HepG2 (cell line): ENCODE results near the gene STMN1. TPM values are rescaled to one million over a fixed set of nuclear protein-coding genes. Genes with fewer than 3 reads are reported as not detected.

Source experiments
- ATAC-seq: fragments of 200-7000 bp; cut with Tn5 transposase; 3 replicates; pipeline ENCODE4 v1.9.1; 2020; ENCODE audit warnings: mild to moderate bottlenecking, moderate library complexity
- BruUV-seq: library from RNA; stranded (reverse); fragments of 400-500 nt; replicated peaks from 2 replicates; lab custom pipeline; 2021; lab: Mats Ljungman, UMichigan
- CTCF ChIA-PET: fragments of 300-600 bp; formaldehyde crosslinking; extraction: SDS; loops from one replicate; lab custom pipeline; 2021; ENCODE audit warnings: low total read pairs, inconsistent platforms, low intra/inter-chr PET ratio; lab: Yijun Ruan, JAX
- POLR2A ChIA-PET: fragments of 350-600 bp; sonication (Branson Sonifier 250); formaldehyde crosslinking; loops from one replicate; lab custom pipeline; 2020; ENCODE audit warnings: antibody characterized with exemption, inconsistent platforms; lab: Yijun Ruan, JAX
- DNase-seq: peaks from one replicate; pipeline ENCODE4 v3.0.0-alpha.2; 2015; ENCODE audit warnings: low spot score
- FAIRE-seq: peaks from 3 replicates; lab custom pipeline; 2011; peaks lifted over from hg19 to GRCh38; lab: Jason Lieb, UNC
- H2AFZ ChIP-seq: one replicate; pipeline ENCODE4 v1.6.1; 2011; ENCODE audit warnings: low read length, inconsistent platforms
- H3K27ac ChIP-seq: fragments of 300-600 bp; 3 replicates; pipeline ENCODE4 v1.8.0; 2011; ENCODE audit warnings: mixed run types, mild to moderate bottlenecking, mixed read lengths, low read length, inconsistent platforms; ENCODE audit not compliant: insufficient read depth; ENCODE audit errors: extremely low read length
- H3K27me3 ChIP-seq, 2 experiments: fragments of 200-600 bp in 1 of 2; 2 replicates in 1 of 2; 3 replicates in 1 of 2; pipeline versions ENCODE4 v1.6.0 to v1.8.0; 2011; ENCODE audit warnings: low read length in 2 of 2, mild to moderate bottlenecking in 2 of 2, moderate library complexity in 2 of 2, inconsistent platforms in 1 of 2; ENCODE audit not compliant: insufficient read depth in 2 of 2, control insufficient read depth in 1 of 2
- H3K36me3 ChIP-seq, 2 experiments: fragments of 200-600 bp in 1 of 2; replicated peaks in 1 of 2; 2 replicates in 1 of 2; 3 replicates in 1 of 2; pipeline versions ENCODE4 v1.5.1 to v1.8.0; 2011; ENCODE audit warnings: low read length in 2 of 2, inconsistent platforms in 1 of 2; ENCODE audit not compliant: insufficient read depth in 2 of 2, control insufficient read depth in 1 of 2
- H3K4me1 ChIP-seq: 2 replicates; pipeline ENCODE4 v1.5.1; 2012; ENCODE audit warnings: low read length, inconsistent platforms; ENCODE audit not compliant: insufficient read depth
- H3K4me2 ChIP-seq: 2 replicates; pipeline ENCODE4 v1.6.0; 2011; ENCODE audit warnings: low read depth, low read length, inconsistent platforms
- H3K4me3 ChIP-seq, 3 experiments: fragments of 200-600 bp in 1 of 3; sonication (generic), shearing (Covaris generic) in 1 of 3; replicated peaks in 1 of 3; 2 replicates each; pipeline ENCODE4 v1.5.1; 2011 to 2016; ENCODE audit warnings: low read length in 3 of 3, inconsistent platforms in 2 of 3, low read depth in 2 of 3, mild to moderate bottlenecking in 2 of 3, control low read depth in 1 of 3, mixed read lengths in 1 of 3; ENCODE audit not compliant: insufficient read depth in 1 of 3
- H3K79me2 ChIP-seq: one replicate; pipeline ENCODE4 v1.6.1; 2011; ENCODE audit warnings: low read length, inconsistent platforms; ENCODE audit not compliant: insufficient read depth
- H3K9ac ChIP-seq: 2 replicates; pipeline ENCODE4 v1.6.0; 2011; ENCODE audit warnings: mild to moderate bottlenecking, low read depth, low read length, inconsistent platforms; ENCODE audit not compliant: insufficient read depth
- H3K9me3 ChIP-seq: 2 replicates; pipeline ENCODE4 v1.5.1; 2012; ENCODE audit warnings: mild to moderate bottlenecking, low read length
- H4K20me1 ChIP-seq: 2 replicates; pipeline ENCODE4 v1.6.0; 2011; ENCODE audit warnings: inconsistent platforms, mild to moderate bottlenecking, low read length, moderate library complexity; ENCODE audit not compliant: insufficient read depth
- ATF3 ChIP-seq: sonication (generic); formaldehyde crosslinking; IDR thresholded peaks from 2 replicates; pipeline ENCODE4 v1.4.0; 2020; ENCODE audit warnings: missing genetic modification reagents
- DMTF1 ChIP-seq: sonication (generic); formaldehyde crosslinking; IDR thresholded peaks from 2 replicates; pipeline ENCODE4 v1.4.0; 2020; ENCODE audit warnings: mild to moderate bottlenecking, missing genetic modification reagents
- DNMT1 ChIP-seq: sonication (generic); formaldehyde crosslinking; IDR thresholded peaks from 2 replicates; pipeline ENCODE4 v1.5.1; 2020; ENCODE audit warnings: mild to moderate bottlenecking, missing genetic modification reagents
- FOSL1 ChIP-seq: sonication (generic); formaldehyde crosslinking; IDR thresholded peaks from 2 replicates; pipeline ENCODE4 v1.9.0; 2021; ENCODE audit warnings: missing genetic modification reagents, borderline replicate concordance
- JARID2 ChIP-seq: sonication (generic); formaldehyde crosslinking; IDR thresholded peaks from 2 replicates; pipeline ENCODE4 v1.8.1; 2023; ENCODE audit warnings: missing genetic modification reagents, inconsistent platforms; ENCODE audit not compliant: insufficient replicate concordance
- JUNB ChIP-seq: sonication (generic); formaldehyde crosslinking; IDR thresholded peaks from 2 replicates; pipeline ENCODE4 v1.8.0; 2022; ENCODE audit warnings: missing genetic modification reagents, mild to moderate bottlenecking, borderline replicate concordance
- KDM4B ChIP-seq: sonication (generic); formaldehyde crosslinking; IDR thresholded peaks from 2 replicates; pipeline ENCODE4 v1.4.0; 2020; ENCODE audit warnings: missing genetic modification reagents
- NAIF1 ChIP-seq: sonication (generic); formaldehyde crosslinking; IDR thresholded peaks from 2 replicates; pipeline ENCODE4 v1.5.0; 2020; ENCODE audit warnings: mild to moderate bottlenecking, missing genetic modification reagents, borderline replicate concordance
- SOX13 ChIP-seq, 3 experiments: fragments of 450-650 bp in 1 of 3; sonication (generic) in 1 of 3; formaldehyde crosslinking in 1 of 3; IDR thresholded peaks in 2 of 3; conservative IDR thresholded peaks in 1 of 3; 2 replicates each; pipeline versions ENCODE4 v1.5.0 to v1.6.1; 2016 to 2020; ENCODE audit warnings: antibody characterized with exemption in 1 of 3, mild to moderate bottlenecking in 1 of 3, missing compliant biosample characterization in 1 of 3, missing genetic modification reagents in 1 of 3, moderate library complexity in 1 of 3
- ZNF619 ChIP-seq: sonication (generic); formaldehyde crosslinking; IDR thresholded peaks from 2 replicates; pipeline ENCODE4 v1.4.0; 2020; ENCODE audit warnings: mild to moderate bottlenecking, missing genetic modification reagents
- ZNF639 ChIP-seq: conservative IDR thresholded peaks from 2 replicates; pipeline ENCODE4 v1.6.1; 2018; ENCODE audit warnings: missing genetic modification reagents
- ZNF703 ChIP-seq: sonication (generic); formaldehyde crosslinking; IDR thresholded peaks from 2 replicates; pipeline ENCODE4 v1.5.1; 2020; ENCODE audit warnings: missing genetic modification reagents, mild to moderate bottlenecking, moderate library complexity, borderline replicate concordance
- ZNF772 ChIP-seq: sonication (generic); formaldehyde crosslinking; IDR thresholded peaks from 2 replicates; pipeline ENCODE4 v1.5.0; 2020; ENCODE audit warnings: mild to moderate bottlenecking, missing genetic modification reagents
- ZNF850 ChIP-seq: sonication (generic); formaldehyde crosslinking; conservative IDR thresholded peaks from 2 replicates; pipeline ENCODE4 v1.9.0; 2021; ENCODE audit warnings: mild to moderate bottlenecking, missing genetic modification reagents
- ZNF878 ChIP-seq: sonication (generic); formaldehyde crosslinking; IDR thresholded peaks from 2 replicates; pipeline ENCODE4 v1.8.1; 2023; ENCODE audit warnings: mild to moderate bottlenecking, missing genetic modification reagents, moderate library complexity
- WGBS: methylation state at CpG from one replicate; pipeline ENCODE4 v1.1.6; 2017; ENCODE audit warnings: low lambda C conversion rate; 5-methylcytosine and 5-hydroxymethylcytosine counted together
- in situ Hi-C: cut with HindIII; loops from 2 replicates; pipeline ENCODE4 v1.10.0; 2017; ENCODE audit warnings: low pct_unique_long_range_greater_than_20kb; ENCODE audit not compliant: extremely low pct_ligation_motif_present
- intact Hi-C: fragments of 100-400 bp; cut with micrococcal nuclease; formaldehyde crosslinking; loops from one replicate; pipeline ENCODE4 v1.10.0; 2022; ENCODE audit not compliant: unreplicated experiment
- polyA plus RNA-seq, 8 experiments: library from polyadenylated mRNA; depleted of rRNA in 3 of 8; stranded (reverse) in 7 of 8; unstranded in 1 of 8; fragments of >200 nt; fragmentation: Illumina TruSeq in 4 of 8; extraction: Trizol in 4 of 8; gene quantifications; 2 replicates each; pipeline versions ENCODE4 v1.2.1 to v1.2.3, GENCODE V29; 2011 to 2016; ENCODE audit warnings: low read depth in 4 of 8, missing spikeins in 1 of 8, mixed read lengths in 1 of 8; ENCODE audit not compliant: insufficient read depth in 1 of 8
- total RNA-seq, 5 experiments: library from RNA; depleted of rRNA; stranded (reverse); fragments of >200 nt; fragmentation: Illumina TruSeq; extraction: Trizol; gene quantifications; 2 replicates each; pipeline ENCODE4 v1.2.3, GENCODE V29; 2016; ENCODE audit warnings: low read depth in 1 of 5
- TF ChIP-seq, protein P1 (sequence below): sonication (generic); formaldehyde crosslinking; IDR thresholded peaks from 2 replicates; pipeline ENCODE4 v1.5.0; 2020; ENCODE audit warnings: mild to moderate bottlenecking, missing genetic modification reagents, borderline replicate concordance
- TF ChIP-seq, protein P2 (sequence below): sonication (generic); IDR thresholded peaks from 2 replicates; pipeline ENCODE4 v1.6.1; 2016; ENCODE audit warnings: low read depth, borderline replicate concordance

The STMN1 gene
- total and polyA plus RNA-seq, 2 of the 13 experiments (the other 11 are each of a cell fraction or from before 2014, with no cell fraction given), result 45.9 to 409 TPM

GRCh38 chr1:25954282-25954938, 48.2 kb upstream of the STMN1 start:
- no TSS peak for BruUV-seq
- TF ChIP-seq FOSL1 (CRISPR knock-in tag) (no peak), ZNF878 (CRISPR knock-in tag) (no peak), ZNF850 (CRISPR knock-in tag) (no peak), DMTF1 (CRISPR knock-in tag) (no peak), ZNF619 (CRISPR knock-in tag) (no peak), JARID2 (no peak), JUNB (CRISPR knock-in tag) (no peak), DNMT1 (CRISPR knock-in tag) (no peak), ATF3 (CRISPR knock-in tag) (no peak), ZNF772 (no peak), KDM4B (CRISPR knock-in tag) (no peak), SOX13 (IDR thresholded peaks at IDR 0.05) (no peak), SOX13 (CRISPR knock-in tag; conservative IDR thresholded peaks at IDR 0.05 in 1 of 2, IDR thresholded peaks at IDR 0.05 in 1 of 2) (no peak), ZNF639 (CRISPR knock-in tag) (no peak), ZNF703 (CRISPR knock-in tag) (no peak), NAIF1 (CRISPR knock-in tag) (no peak)
- TF ChIP-seq, protein P1, sequence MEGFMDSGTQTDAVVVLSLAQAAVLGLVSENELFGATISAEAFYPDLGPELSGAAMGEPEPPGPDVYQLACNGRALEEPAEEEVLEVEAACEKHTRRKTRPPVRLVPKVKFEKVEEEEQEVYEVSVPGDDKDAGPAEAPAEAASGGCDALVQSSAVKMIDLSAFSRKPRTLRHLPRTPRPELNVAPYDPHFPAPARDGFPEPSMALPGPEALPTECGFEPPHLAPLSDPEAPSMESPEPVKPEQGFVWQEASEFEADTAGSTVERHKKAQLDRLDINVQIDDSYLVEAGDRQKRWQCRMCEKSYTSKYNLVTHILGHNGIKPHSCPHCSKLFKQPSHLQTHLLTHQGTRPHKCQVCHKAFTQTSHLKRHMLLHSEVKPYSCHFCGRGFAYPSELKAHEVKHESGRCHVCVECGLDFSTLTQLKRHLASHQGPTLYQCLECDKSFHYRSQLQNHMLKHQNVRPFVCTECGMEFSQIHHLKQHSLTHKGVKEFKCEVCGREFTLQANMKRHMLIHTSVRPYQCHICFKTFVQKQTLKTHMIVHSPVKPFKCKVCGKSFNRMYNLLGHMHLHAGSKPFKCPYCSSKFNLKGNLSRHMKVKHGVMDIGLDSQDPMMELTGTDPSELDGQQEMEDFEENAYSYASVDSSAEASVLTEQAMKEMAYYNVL (CRISPR knock-in tag), result no peak
- TF ChIP-seq, protein P2, sequence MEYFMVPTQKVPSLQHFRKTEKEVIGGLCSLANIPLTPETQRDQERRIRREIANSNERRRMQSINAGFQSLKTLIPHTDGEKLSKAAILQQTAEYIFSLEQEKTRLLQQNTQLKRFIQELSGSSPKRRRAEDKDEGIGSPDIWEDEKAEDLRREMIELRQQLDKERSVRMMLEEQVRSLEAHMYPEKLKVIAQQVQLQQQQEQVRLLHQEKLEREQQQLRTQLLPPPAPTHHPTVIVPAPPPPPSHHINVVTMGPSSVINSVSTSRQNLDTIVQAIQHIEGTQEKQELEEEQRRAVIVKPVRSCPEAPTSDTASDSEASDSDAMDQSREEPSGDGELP, result no peak

More at GRCh38 chr1:25954282-25954938, 48.2 kb upstream of the STMN1 start:
- Histone ChIP-seq H3K9me3 (no peaks in the 10 kb centered on the region), H3K27me3 (no peaks in the 10 kb centered on the region), H3K36me3 (0 out of 5 replicates have a peak, but pooled peaks cover 0 to 11% of the 10 kb centered on the region in 2 experiments), H3K4me3 (no peak overlapping the region), H4K20me1 (no peaks in the 10 kb centered on the region), H2AFZ (no peak overlapping the region), H3K4me2 (no peak overlapping the region), H3K79me2 (no peaks in the 10 kb centered on the region), H3K4me1 (peaks cover 5% of the 10 kb centered on the region; the same call in 1 of the 2 replicates), H3K27ac (no peak overlapping the region), H3K9ac (no peak overlapping the region)
- in situ Hi-C loops (no loop called here), intact Hi-C loops (no loop called here)
- POLR2A ChIA-PET, result no interaction called here
- FAIRE-seq (no peak), ATAC-seq (no peak), DNase-seq (no peak)
- CTCF ChIA-PET, result no interaction called here
- 75% methylated on average over 10 of the region's 10 CpGs for WGBS
